ENCODE measurements around the gene ACSL4.
A peak's percentile ranks its signal among the peaks of the same experiment; 100 is the strongest.

Gene ACSL4

DNA sequence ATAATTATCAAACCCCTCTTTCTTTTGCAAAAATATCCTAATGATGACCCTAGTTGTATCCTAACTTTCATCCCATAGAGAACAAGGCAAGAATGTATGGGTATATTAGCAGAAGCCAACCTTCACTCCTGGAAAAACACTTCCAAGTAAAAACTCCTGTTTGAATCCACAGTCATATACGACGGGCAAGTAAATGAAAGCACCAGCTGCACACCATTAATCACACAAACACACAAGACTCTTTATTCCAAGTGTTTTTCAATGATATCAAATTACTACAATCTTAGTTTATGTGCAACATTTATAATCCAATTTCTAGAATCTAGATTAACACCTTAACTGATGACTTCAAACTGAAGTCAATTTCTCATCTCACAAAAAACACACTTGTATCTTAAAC lies 22.9 kb downstream of the ACSL4 start:
- peaks cover 0 to 15% of the 10 kb centered on the region in 2 experiments for H3K27me3 ChIP-seq (ENCODE audit: control insufficient read depth in 1 of 2, insufficient read depth in 1 of 2, low read length in 2 of 2)
- no peak overlapping the region for H2AK5ac ChIP-seq (ENCODE audit: low read length, severe bottlenecking)
- H3K36me3 ChIP-seq (ENCODE audit: control insufficient read depth in 1 of 2, insufficient read depth in 2 of 2, low read depth in 1 of 2, low read length in 2 of 2), result no peaks in the 10 kb centered on the region
- WGBS, result 94% methylated on average over 2 of the region's 2 CpGs
- no peak overlapping the region for H2BK5ac ChIP-seq (ENCODE audit: low read depth, low read length, poor library complexity, severe bottlenecking)
- H3K4ac ChIP-seq (ENCODE audit: low read depth in 1 of 2, low read length in 2 of 2), result no peak overlapping the region
- no peak overlapping the region for H3K23ac ChIP-seq (ENCODE audit: low read length in 2 of 2)
- no peak overlapping the region for H3K27ac ChIP-seq (ENCODE audit: low read length, poor library complexity, severe bottlenecking)
- H2AFZ ChIP-seq (ENCODE audit: low read depth, low read length), result no peak overlapping the region
- peaks cover 3% of the 10 kb centered on the region for H3K4me1 ChIP-seq (ENCODE audit: control insufficient read depth, insufficient read depth, low read depth, low read length)
- H2BK120ac ChIP-seq (ENCODE audit: low read depth, low read length), result no peak overlapping the region
- no peaks in the 10 kb centered on the region for H3K79me1 ChIP-seq (replicated peaks; ENCODE audit: low read length, poor library complexity, severe bottlenecking)
- no peak overlapping the region for H2BK15ac ChIP-seq (ENCODE audit: low read depth, poor library complexity, severe bottlenecking)
- no peak overlapping the region for H3K9ac ChIP-seq (ENCODE audit: low read length)
- no peak overlapping the region for H2BK12ac ChIP-seq (ENCODE audit: low read length in 2 of 2)
- H3K14ac ChIP-seq (ENCODE audit: low read length in 2 of 2), result no peak overlapping the region
- no peak overlapping the region for H4K91ac ChIP-seq (ENCODE audit: low read length)
- no peak overlapping the region for H3K18ac ChIP-seq (ENCODE audit: low read depth in 1 of 2, low read length in 2 of 2)
- DNase-seq, result no peak
- no peak overlapping the region for H3K4me2 ChIP-seq (ENCODE audit: low read length, poor library complexity, severe bottlenecking)
- no peak overlapping the region for H4K8ac ChIP-seq (ENCODE audit: low read length)
- no peak overlapping the region for H3K4me3 ChIP-seq (ENCODE audit: insufficient read depth in 1 of 2, low read depth in 1 of 2, low read length in 2 of 2)
- no peaks in the 10 kb centered on the region for H3K9me3 ChIP-seq (ENCODE audit: control insufficient read depth, low read length)

- Histone ChIP-seq H2AFZ (ENCODE audit: low read depth, low read length) (no peak overlapping the region), H4K8ac (ENCODE audit: low read length) (no peak overlapping the region), H3K4me3 (ENCODE audit: insufficient read depth in 1 of 2, low read depth in 1 of 2, low read length in 2 of 2) (no peak overlapping the region), H2BK120ac (ENCODE audit: low read depth, low read length) (no peak overlapping the region), H2BK15ac (ENCODE audit: low read depth, poor library complexity, severe bottlenecking) (no peak overlapping the region), H3K14ac (ENCODE audit: low read length in 2 of 2) (no peak overlapping the region), H3K27me3 (ENCODE audit: control insufficient read depth in 1 of 2, insufficient read depth in 1 of 2, low read length in 2 of 2) (peaks cover 0 to 17% of the 10 kb centered on the region in 2 experiments), H2AK5ac (ENCODE audit: low read length, severe bottlenecking) (no peak overlapping the region), H2BK12ac (ENCODE audit: low read length in 2 of 2) (no peak overlapping the region), H2BK5ac (ENCODE audit: low read depth, low read length, poor library complexity, severe bottlenecking) (peak overlapping the region; percentile 31), H3K23ac (ENCODE audit: low read length in 2 of 2) (no peak overlapping the region), H3K9me3 (ENCODE audit: control insufficient read depth, low read length) (no peaks in the 10 kb centered on the region), H3K36me3 (ENCODE audit: control insufficient read depth in 1 of 2, insufficient read depth in 2 of 2, low read depth in 1 of 2, low read length in 2 of 2) (no peaks in the 10 kb centered on the region), H4K91ac (ENCODE audit: low read length) (no peak overlapping the region), H3K4ac (ENCODE audit: low read depth in 1 of 2, low read length in 2 of 2) (no peak overlapping the region), H3K9ac (ENCODE audit: low read length) (peak overlapping the region; percentile 44), H3K18ac (ENCODE audit: low read depth in 1 of 2, low read length in 2 of 2) (peak overlapping the region in 1 of 2 experiments; percentile 34), H3K27ac (ENCODE audit: low read length, poor library complexity, severe bottlenecking) (peak overlapping the region; percentile 74), H3K4me1 (ENCODE audit: control insufficient read depth, insufficient read depth, low read depth, low read length) (peaks cover 3% of the 10 kb centered on the region), H3K79me1 (replicated peaks; ENCODE audit: low read length, poor library complexity, severe bottlenecking) (no peaks in the 10 kb centered on the region), H3K4me2 (ENCODE audit: low read length, poor library complexity, severe bottlenecking) (no peak overlapping the region)
- peak; percentile 54 for DNase-seq
- WGBS, result 58% methylated on average over 2 of the region's 3 CpGs
Observed at GRCh38 chrX:109709129-109709631, 23.9 kb downstream of the ACSL4 start.

DNA sequence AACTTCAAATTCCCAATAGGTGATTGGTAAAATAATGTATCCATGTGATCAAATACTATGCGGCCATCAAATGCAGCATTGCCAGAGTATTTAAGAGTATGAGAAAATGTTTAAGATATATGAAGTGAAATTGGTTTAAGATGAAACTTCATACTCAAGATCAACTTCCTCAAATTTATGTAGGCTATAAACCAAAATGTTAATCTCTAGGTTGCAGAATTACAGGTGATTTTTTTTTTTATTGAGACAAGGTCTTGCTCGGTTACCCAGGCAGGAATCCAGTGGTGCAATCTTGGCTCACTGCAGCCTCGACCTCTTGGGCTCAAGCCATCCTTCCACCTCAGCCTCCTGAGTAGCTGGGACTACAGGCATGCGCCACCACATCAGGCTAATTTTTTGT lies 25.3 kb downstream of the ACSL4 start:
- 100% methylated on average over 1 of the region's 4 CpGs for WGBS
- no peak overlapping the region for H3K18ac ChIP-seq (ENCODE audit: low read depth in 1 of 2, low read length in 2 of 2)

DNA sequence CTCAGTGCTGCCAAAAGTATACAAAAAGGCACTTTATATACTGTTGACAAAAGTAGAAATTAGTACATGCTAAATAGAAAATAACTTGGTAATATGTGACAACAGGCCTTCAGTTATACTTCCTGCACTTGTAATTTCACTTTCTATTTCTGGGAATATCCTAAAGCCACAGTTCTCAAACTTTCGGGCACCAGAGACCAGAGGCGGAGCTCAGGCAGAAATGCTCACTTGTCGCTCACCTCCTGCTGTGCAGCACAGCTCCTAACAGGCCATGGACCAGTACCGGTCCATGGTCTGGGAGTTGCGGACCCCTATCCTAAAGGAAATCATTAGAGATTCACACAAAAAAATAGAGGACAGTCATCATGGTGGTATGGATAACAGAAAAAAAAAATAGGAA lies 25.7 kb downstream of the ACSL4 start:
- no peaks in the 10 kb centered on the region for H3K36me3 ChIP-seq (ENCODE audit: control insufficient read depth in 1 of 2, insufficient read depth in 2 of 2, low read depth in 1 of 2, low read length in 2 of 2)

More for the DNA sequence above, 25.3 kb downstream of the ACSL4 start:
- peak overlapping the region; percentile 24 for H3K9ac ChIP-seq (ENCODE audit: low read length)
- H2BK12ac ChIP-seq (ENCODE audit: low read length in 2 of 2), result no peak overlapping the region
- H2BK5ac ChIP-seq (ENCODE audit: low read depth, low read length, poor library complexity, severe bottlenecking), result no peak overlapping the region
- H2BK15ac ChIP-seq (ENCODE audit: low read depth, poor library complexity, severe bottlenecking), result no peak overlapping the region
- no peak for DNase-seq
- no peak overlapping the region for H2AFZ ChIP-seq (ENCODE audit: low read depth, low read length)
- H3K23ac ChIP-seq (ENCODE audit: low read length in 2 of 2), result no peak overlapping the region
- no peaks in the 10 kb centered on the region for H3K9me3 ChIP-seq (ENCODE audit: control insufficient read depth, low read length)
- no peak overlapping the region for H3K4me3 ChIP-seq (ENCODE audit: insufficient read depth in 1 of 2, low read depth in 1 of 2, low read length in 2 of 2)
- peaks cover 3% of the 10 kb centered on the region for H3K4me1 ChIP-seq (ENCODE audit: control insufficient read depth, insufficient read depth, low read depth, low read length)
- no peak overlapping the region for H3K14ac ChIP-seq (ENCODE audit: low read length in 2 of 2)
- H3K27ac ChIP-seq (ENCODE audit: low read length, poor library complexity, severe bottlenecking), result no peak overlapping the region
- no peak overlapping the region for H4K8ac ChIP-seq (ENCODE audit: low read length)
- no peak overlapping the region for H3K4ac ChIP-seq (ENCODE audit: low read depth in 1 of 2, low read length in 2 of 2)
- no peak overlapping the region for H4K91ac ChIP-seq (ENCODE audit: low read length)
- H3K4me2 ChIP-seq (ENCODE audit: low read length, poor library complexity, severe bottlenecking), result no peak overlapping the region
- H2BK120ac ChIP-seq (ENCODE audit: low read depth, low read length), result no peak overlapping the region
- H2AK5ac ChIP-seq (ENCODE audit: low read length, severe bottlenecking), result no peak overlapping the region
- H3K79me1 ChIP-seq (replicated peaks; ENCODE audit: low read length, poor library complexity, severe bottlenecking), result no peaks in the 10 kb centered on the region
- H3K36me3 ChIP-seq (ENCODE audit: control insufficient read depth in 1 of 2, insufficient read depth in 2 of 2, low read depth in 1 of 2, low read length in 2 of 2), result no peaks in the 10 kb centered on the region
- peaks cover 0 to 17% of the 10 kb centered on the region in 2 experiments for H3K27me3 ChIP-seq (ENCODE audit: control insufficient read depth in 1 of 2, insufficient read depth in 1 of 2, low read length in 2 of 2)

More for the DNA sequence above, 25.7 kb downstream of the ACSL4 start:
- no peak overlapping the region for H4K8ac ChIP-seq (ENCODE audit: low read length)
- no peak overlapping the region for H3K18ac ChIP-seq (ENCODE audit: low read depth in 1 of 2, low read length in 2 of 2)
- H2BK12ac ChIP-seq (ENCODE audit: low read length in 2 of 2), result no peak overlapping the region
- no peak overlapping the region for H2AFZ ChIP-seq (ENCODE audit: low read depth, low read length)
- H3K14ac ChIP-seq (ENCODE audit: low read length in 2 of 2), result no peak overlapping the region
- H3K4me2 ChIP-seq (ENCODE audit: low read length, poor library complexity, severe bottlenecking), result no peak overlapping the region
- no peak overlapping the region for H2AK5ac ChIP-seq (ENCODE audit: low read length, severe bottlenecking)
- no peak overlapping the region for H3K23ac ChIP-seq (ENCODE audit: low read length in 2 of 2)
- no peak overlapping the region for H4K91ac ChIP-seq (ENCODE audit: low read length)
- H2BK15ac ChIP-seq (ENCODE audit: low read depth, poor library complexity, severe bottlenecking), result no peak overlapping the region
- no peak overlapping the region for H3K27ac ChIP-seq (ENCODE audit: low read length, poor library complexity, severe bottlenecking)
- no peaks in the 10 kb centered on the region for H3K9me3 ChIP-seq (ENCODE audit: control insufficient read depth, low read length)
- H2BK5ac ChIP-seq (ENCODE audit: low read depth, low read length, poor library complexity, severe bottlenecking), result no peak overlapping the region
- no peaks in the 10 kb centered on the region for H3K79me1 ChIP-seq (replicated peaks; ENCODE audit: low read length, poor library complexity, severe bottlenecking)
- H3K4ac ChIP-seq (ENCODE audit: low read depth in 1 of 2, low read length in 2 of 2), result no peak overlapping the region
- peak; percentile 19 for DNase-seq
- H3K4me3 ChIP-seq (ENCODE audit: insufficient read depth in 1 of 2, low read depth in 1 of 2, low read length in 2 of 2), result no peak overlapping the region
- no peak overlapping the region for H2BK120ac ChIP-seq (ENCODE audit: low read depth, low read length)
- H3K4me1 ChIP-seq (ENCODE audit: control insufficient read depth, insufficient read depth, low read depth, low read length), result peaks cover 3% of the 10 kb centered on the region
- peaks cover 0 to 18% of the 10 kb centered on the region in 2 experiments for H3K27me3 ChIP-seq (ENCODE audit: control insufficient read depth in 1 of 2, insufficient read depth in 1 of 2, low read length in 2 of 2)
- peak overlapping the region; percentile 24 for H3K9ac ChIP-seq (ENCODE audit: low read length)
- 69% methylated on average over 3 of the region's 5 CpGs for WGBS
